ENCODE measurements around the gene FAXC.
"Not testable (repeated sequence)": the region's sequence is repeated elsewhere in the genome, so short reads cannot be mapped to it uniquely, and the experiment has no call there.

Gene FAXC

DNA sequence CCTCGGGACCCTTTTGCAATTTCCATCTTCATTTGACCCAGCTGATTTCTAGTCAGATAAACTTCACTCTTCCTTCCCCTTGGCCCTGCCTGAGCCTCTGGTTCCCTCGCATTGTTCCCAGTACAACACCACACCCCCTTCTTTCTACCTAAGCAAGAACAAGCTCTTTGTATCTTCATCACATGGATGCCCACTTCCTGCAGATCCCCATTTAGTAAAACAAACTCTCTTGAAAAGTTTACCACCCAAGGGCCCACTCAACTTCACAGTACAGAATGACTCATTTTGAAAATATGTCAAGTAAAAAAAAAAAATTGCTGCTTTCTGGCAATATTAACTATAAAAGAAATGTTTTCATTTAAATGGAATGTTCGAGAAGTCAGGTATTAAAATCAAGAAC, 5.2 kb downstream of the FAXC start:
- 54 to 77% methylated on average over 2 to 3 of the region's 3 CpGs for WGBS, 2 experiments
- Histone ChIP-seq H3K4me1 (ENCODE audit: control insufficient read depth, insufficient read depth, low read length) (no peaks in the 10 kb centered on the region), H3K4me3 (ENCODE audit: insufficient read depth, low read depth, low read length) (no peak overlapping the region), H3K9me3 (ENCODE audit: control insufficient read depth, low read length) (no peaks in the 10 kb centered on the region), H3K36me3 (ENCODE audit: control insufficient read depth, insufficient read depth, low read length) (no peaks in the 10 kb centered on the region), H3K27ac (ENCODE audit: insufficient read depth, low read depth, low read length, poor library complexity, severe bottlenecking) (no peak overlapping the region), H3K27me3 (ENCODE audit: control insufficient read depth, insufficient read depth, low read length, poor library complexity, severe bottlenecking) (no peaks in the 10 kb centered on the region)

DNA sequence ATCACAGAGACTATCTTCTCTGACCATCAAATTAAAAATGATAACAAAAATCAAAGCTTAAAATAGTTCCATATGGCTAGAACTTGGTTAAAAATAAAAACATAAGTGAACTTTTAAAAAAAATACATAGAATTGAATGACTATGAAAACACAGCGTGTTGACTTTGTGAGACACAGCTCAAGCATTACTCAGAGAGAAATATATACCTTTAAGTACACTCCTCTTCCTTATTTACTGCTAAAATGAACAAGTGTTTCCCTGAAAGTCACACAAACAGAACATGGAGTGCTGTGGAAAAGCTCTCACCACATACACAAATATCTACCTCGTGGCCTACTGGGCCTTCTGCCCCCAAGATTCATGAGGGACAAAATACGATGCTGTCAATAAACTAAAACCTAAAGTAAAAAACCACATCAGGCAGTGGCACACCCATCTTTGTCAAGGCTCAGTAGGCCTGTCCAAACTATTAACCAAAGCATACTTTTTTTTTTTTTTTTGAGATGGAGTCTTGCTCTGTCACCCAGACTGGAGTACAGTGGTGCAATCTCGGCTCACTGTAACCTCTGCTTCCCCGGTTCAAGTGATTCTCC, 7.5 kb downstream of the FAXC start:
- WGBS, 2 experiments: 87 to 94% methylated on average over 5 of the region's 5 CpGs
- Histone ChIP-seq H3K4me3 (ENCODE audit: insufficient read depth, low read depth, low read length) (no peak overlapping the region), H3K27ac (ENCODE audit: insufficient read depth, low read depth, low read length, poor library complexity, severe bottlenecking) (no peak overlapping the region), H3K36me3 (ENCODE audit: control insufficient read depth, insufficient read depth, low read length) (no peaks in the 10 kb centered on the region), H3K4me1 (ENCODE audit: control insufficient read depth, insufficient read depth, low read length) (no peaks in the 10 kb centered on the region), H3K9me3 (ENCODE audit: control insufficient read depth, low read length) (no peaks in the 10 kb centered on the region), H3K27me3 (ENCODE audit: control insufficient read depth, insufficient read depth, low read length, poor library complexity, severe bottlenecking) (no peaks in the 10 kb centered on the region)

DNA sequence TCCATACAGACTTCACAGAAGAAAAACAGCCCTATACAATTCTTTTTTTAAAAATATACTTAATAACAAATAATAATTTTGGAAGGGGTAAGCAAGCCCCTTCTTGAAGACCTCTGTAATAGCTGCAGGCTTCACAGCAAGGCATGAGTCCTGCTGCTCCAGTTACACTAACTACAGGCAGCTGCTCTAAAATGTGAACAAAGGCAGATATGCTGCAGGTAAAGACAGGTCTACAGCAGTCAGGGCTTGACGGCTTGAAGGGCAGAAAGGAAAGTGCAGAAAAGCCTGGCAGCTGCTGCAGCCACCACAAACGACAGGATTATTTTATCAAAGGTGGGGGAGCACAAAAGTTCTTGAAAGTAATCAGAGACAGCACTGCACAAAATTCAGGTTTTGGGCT, 11.3 kb downstream of the FAXC start:
- H3K27me3 ChIP-seq (ENCODE audit: control insufficient read depth, insufficient read depth, low read length, poor library complexity, severe bottlenecking): no peaks in the 10 kb centered on the region
- H3K4me3 ChIP-seq (ENCODE audit: insufficient read depth, low read depth, low read length): no peak overlapping the region
- no peaks in the 10 kb centered on the region for H3K36me3 ChIP-seq (ENCODE audit: control insufficient read depth, insufficient read depth, low read length)
- H3K9me3 ChIP-seq (ENCODE audit: control insufficient read depth, low read length): no peaks in the 10 kb centered on the region
- H3K4me1 ChIP-seq (ENCODE audit: control insufficient read depth, insufficient read depth, low read length): peaks cover 4% of the 10 kb centered on the region
- WGBS, 2 experiments: 65 to 66% methylated on average over 2 of the region's 2 CpGs
- no peak overlapping the region for H3K27ac ChIP-seq (ENCODE audit: insufficient read depth, low read depth, low read length, poor library complexity, severe bottlenecking)

DNA sequence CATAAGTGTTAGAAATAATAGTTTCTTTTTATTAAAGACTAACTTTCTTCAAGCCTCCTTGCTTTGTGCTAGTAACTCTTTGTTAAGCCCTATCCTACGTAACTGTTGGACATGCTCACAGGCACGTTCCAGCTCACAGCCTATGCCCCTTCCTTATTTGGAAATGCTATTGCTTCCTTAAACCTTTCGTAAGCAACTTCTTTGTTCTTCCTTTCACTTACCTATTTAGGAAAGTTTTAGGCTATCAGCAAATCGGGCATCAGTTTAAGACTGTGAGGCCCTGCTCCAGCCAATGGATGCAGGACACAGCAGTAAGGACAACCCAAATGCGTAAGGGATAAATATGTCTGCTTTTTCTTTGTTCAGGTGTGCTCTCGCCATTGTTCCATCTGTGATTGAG, 14.2 kb downstream of the FAXC start:
- 77 to 82% methylated on average over 6 of the region's 6 CpGs for WGBS, 2 experiments
- peaks cover 18% of the 10 kb centered on the region for H3K4me1 ChIP-seq (ENCODE audit: control insufficient read depth, insufficient read depth, low read length)
- H3K4me3 ChIP-seq (ENCODE audit: insufficient read depth, low read depth, low read length); H3K27ac ChIP-seq (ENCODE audit: insufficient read depth, low read depth, low read length, poor library complexity, severe bottlenecking); H3K9me3 ChIP-seq (ENCODE audit: control insufficient read depth, low read length); H3K36me3 ChIP-seq (ENCODE audit: control insufficient read depth, insufficient read depth, low read length); H3K27me3 ChIP-seq (ENCODE audit: control insufficient read depth, insufficient read depth, low read length, poor library complexity, severe bottlenecking): not testable (repeated sequence)

DNA sequence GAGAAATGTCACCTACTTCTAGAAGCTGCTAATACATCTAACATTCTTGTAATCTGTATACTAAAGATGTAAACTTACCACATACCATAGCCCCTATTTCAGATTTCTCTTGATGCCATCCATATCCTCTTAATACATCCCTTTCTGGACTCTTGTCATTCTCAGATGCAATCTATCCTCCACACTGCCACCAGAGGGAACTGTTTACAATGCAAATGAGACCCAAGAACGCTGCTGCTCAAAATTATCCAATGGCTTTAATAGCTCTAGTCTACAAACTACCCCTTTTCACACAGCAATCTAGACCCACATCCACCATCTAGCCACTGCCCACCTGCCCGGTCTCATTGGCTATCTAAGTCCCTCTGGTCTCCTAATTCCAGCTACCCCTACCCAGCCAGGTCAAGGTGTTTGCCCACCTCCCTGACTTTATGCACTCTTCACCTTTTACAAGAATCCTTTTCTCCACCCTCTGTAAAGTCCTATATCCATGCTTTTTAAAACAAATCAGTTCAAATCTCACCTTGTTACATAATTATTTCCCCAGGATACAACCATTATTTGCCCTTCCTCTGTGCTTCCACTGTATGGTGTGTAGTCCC, 14.8 kb downstream of the FAXC start:
- Histone ChIP-seq H3K4me3 (ENCODE audit: insufficient read depth, low read depth, low read length) (no peak overlapping the region), H3K27me3 (ENCODE audit: control insufficient read depth, insufficient read depth, low read length, poor library complexity, severe bottlenecking) (no peaks in the 10 kb centered on the region), H3K9me3 (ENCODE audit: control insufficient read depth, low read length) (no peaks in the 10 kb centered on the region), H3K27ac (ENCODE audit: insufficient read depth, low read depth, low read length, poor library complexity, severe bottlenecking) (no peak overlapping the region), H3K36me3 (ENCODE audit: control insufficient read depth, insufficient read depth, low read length) (no peaks in the 10 kb centered on the region), H3K4me1 (ENCODE audit: control insufficient read depth, insufficient read depth, low read length) (peaks cover 18% of the 10 kb centered on the region)
- WGBS, 2 experiments: 51 to 58% methylated on average over 2 of the region's 2 CpGs

DNA sequence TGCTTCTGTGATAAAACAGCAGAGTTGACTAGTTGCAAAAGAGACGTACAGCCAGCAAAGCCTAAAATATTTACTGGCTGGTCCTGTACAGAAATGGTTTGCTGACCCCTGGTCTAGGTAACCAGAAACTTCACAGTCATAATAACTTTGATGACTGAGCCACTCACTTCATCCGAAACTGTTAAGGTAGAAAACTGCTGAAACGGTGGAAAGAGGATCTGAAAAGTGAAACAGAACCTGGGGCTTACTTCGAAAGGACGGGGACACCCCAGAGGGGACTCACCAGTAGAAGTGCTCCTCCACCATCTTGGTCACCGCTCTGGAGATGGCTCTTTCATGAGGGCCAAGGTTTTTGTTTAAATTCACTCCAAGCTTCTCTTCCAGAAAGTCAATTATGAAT, 16.4 kb downstream of the FAXC start:
- peaks cover 18% of the 10 kb centered on the region for H3K4me1 ChIP-seq (ENCODE audit: control insufficient read depth, insufficient read depth, low read length)
- no peaks in the 10 kb centered on the region for H3K27me3 ChIP-seq (ENCODE audit: control insufficient read depth, insufficient read depth, low read length, poor library complexity, severe bottlenecking)
- H3K27ac ChIP-seq (ENCODE audit: insufficient read depth, low read depth, low read length, poor library complexity, severe bottlenecking): no peak overlapping the region
- WGBS, 2 experiments: 95 to 99% methylated on average over 6 of the region's 6 CpGs
- no peaks in the 10 kb centered on the region for H3K36me3 ChIP-seq (ENCODE audit: control insufficient read depth, insufficient read depth, low read length)
- no peak overlapping the region for H3K4me3 ChIP-seq (ENCODE audit: insufficient read depth, low read depth, low read length)
- H3K9me3 ChIP-seq (ENCODE audit: control insufficient read depth, low read length): no peaks in the 10 kb centered on the region

DNA sequence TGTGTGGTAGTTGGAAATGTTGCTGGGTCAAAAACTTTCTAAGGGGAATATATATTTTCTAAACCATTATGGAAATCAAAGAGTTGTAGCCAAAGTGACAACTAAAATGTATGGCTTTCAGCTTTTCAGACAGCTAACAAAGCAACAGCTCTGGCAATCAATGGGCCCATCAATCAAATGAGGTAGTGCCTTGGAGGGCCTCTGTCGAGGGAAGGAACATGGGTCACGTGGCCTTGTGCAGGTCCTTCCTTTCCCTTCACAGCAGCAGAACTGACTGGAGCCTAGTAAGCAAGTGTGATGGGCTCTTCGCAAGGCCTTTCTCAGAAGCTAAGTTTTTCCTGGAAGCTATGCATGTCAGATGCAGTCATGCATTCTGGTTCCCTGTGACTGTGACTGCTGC, 17.9 kb downstream of the FAXC start:
- Histone ChIP-seq H3K27me3 (ENCODE audit: control insufficient read depth, insufficient read depth, low read length, poor library complexity, severe bottlenecking) (no peaks in the 10 kb centered on the region), H3K4me1 (ENCODE audit: control insufficient read depth, insufficient read depth, low read length) (peaks cover 18% of the 10 kb centered on the region), H3K4me3 (ENCODE audit: insufficient read depth, low read depth, low read length) (no peak overlapping the region), H3K36me3 (ENCODE audit: control insufficient read depth, insufficient read depth, low read length) (no peaks in the 10 kb centered on the region), H3K27ac (ENCODE audit: insufficient read depth, low read depth, low read length, poor library complexity, severe bottlenecking) (no peak overlapping the region), H3K9me3 (ENCODE audit: control insufficient read depth, low read length) (no peaks in the 10 kb centered on the region)
- WGBS, 2 experiments: 55 to 61% methylated on average over 3 of the region's 3 CpGs

DNA sequence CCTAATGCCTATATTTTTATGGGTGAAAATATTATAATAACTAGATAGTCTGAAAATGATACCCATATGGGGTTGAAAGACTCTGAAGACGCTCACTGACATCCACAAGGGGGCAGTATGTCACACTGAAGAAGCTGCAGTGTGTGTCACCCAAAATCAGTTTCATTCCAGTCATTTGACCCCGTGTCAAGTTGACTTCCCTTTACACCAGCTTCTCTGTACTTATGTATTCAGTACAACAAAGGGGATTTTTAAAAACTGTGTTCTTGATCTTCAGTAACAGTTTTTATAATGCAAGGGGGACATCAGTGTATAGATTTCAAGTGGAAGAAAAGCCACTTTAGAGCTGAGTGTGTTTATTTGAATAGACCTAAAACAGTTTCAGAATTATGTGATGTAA, 19.3 kb downstream of the FAXC start:
- H3K9me3 ChIP-seq (ENCODE audit: control insufficient read depth, low read length): no peaks in the 10 kb centered on the region
- no peak overlapping the region for H3K27ac ChIP-seq (ENCODE audit: insufficient read depth, low read depth, low read length, poor library complexity, severe bottlenecking)
- 10 to 31% methylated on average over 2 of the region's 2 CpGs for WGBS, 2 experiments
- H3K4me1 ChIP-seq (ENCODE audit: control insufficient read depth, insufficient read depth, low read length): peaks cover 18% of the 10 kb centered on the region
- no peaks in the 10 kb centered on the region for H3K27me3 ChIP-seq (ENCODE audit: control insufficient read depth, insufficient read depth, low read length, poor library complexity, severe bottlenecking)
- no peak overlapping the region for H3K4me3 ChIP-seq (ENCODE audit: insufficient read depth, low read depth, low read length)
- H3K36me3 ChIP-seq (ENCODE audit: control insufficient read depth, insufficient read depth, low read length): no peaks in the 10 kb centered on the region

DNA sequence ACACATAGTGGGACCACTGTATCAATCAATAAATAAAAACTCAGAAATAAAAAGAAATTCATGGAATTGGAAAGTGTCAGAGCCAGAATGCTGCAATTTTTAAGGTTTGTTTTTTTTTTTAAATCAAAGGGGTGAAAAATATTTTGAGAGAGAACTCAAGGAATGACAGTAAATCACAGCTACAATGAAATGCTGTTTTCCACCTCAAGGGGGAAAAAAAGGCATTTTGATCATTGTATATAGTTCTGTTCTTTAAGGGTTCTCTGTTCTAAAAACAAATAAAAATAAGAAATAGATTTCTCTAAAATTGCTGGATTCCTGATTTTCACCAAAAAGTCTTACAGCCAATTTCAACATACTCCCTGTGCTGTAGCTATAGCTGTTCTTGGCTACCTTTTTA, 24.5 kb downstream of the FAXC start:
- H3K27me3 ChIP-seq (ENCODE audit: control insufficient read depth, insufficient read depth, low read length, poor library complexity, severe bottlenecking): no peaks in the 10 kb centered on the region
- H3K9me3 ChIP-seq (ENCODE audit: control insufficient read depth, low read length): no peaks in the 10 kb centered on the region
- no peak overlapping the region for H3K27ac ChIP-seq (ENCODE audit: insufficient read depth, low read depth, low read length, poor library complexity, severe bottlenecking)
- H3K36me3 ChIP-seq (ENCODE audit: control insufficient read depth, insufficient read depth, low read length): no peaks in the 10 kb centered on the region
- H3K4me3 ChIP-seq (ENCODE audit: insufficient read depth, low read depth, low read length): no peak overlapping the region
- no peaks in the 10 kb centered on the region for H3K4me1 ChIP-seq (ENCODE audit: control insufficient read depth, insufficient read depth, low read length)

DNA sequence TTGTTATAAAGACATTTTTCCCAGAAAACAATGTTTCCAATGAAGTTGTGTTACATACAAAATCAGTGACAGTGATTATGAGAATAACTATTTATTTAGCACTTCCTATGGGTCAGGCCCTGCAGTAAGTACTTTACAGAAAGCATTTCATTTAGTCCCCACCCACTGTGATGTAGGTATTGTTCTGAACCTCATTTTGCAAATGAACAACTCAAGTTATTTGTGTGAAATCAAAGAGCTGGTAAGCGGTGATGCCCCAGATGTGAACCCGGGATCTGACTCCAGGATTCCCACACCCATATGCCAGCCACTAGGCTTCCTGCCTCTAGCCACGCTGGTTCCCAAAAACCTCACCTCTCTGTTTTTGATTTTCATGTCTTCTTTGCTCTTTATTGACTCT, 30.9 kb downstream of the FAXC start:
- no peak overlapping the region for H3K4me3 ChIP-seq (ENCODE audit: insufficient read depth, low read depth, low read length)
- no peaks in the 10 kb centered on the region for H3K27me3 ChIP-seq (ENCODE audit: control insufficient read depth, insufficient read depth, low read length, poor library complexity, severe bottlenecking)
- no peaks in the 10 kb centered on the region for H3K9me3 ChIP-seq (ENCODE audit: control insufficient read depth, low read length)
- H3K36me3 ChIP-seq (ENCODE audit: control insufficient read depth, insufficient read depth, low read length): no peaks in the 10 kb centered on the region
- WGBS, 2 experiments: 85 to 90% methylated on average over 3 of the region's 3 CpGs
- H3K27ac ChIP-seq (ENCODE audit: insufficient read depth, low read depth, low read length, poor library complexity, severe bottlenecking): no peak overlapping the region
- no peaks in the 10 kb centered on the region for H3K4me1 ChIP-seq (ENCODE audit: control insufficient read depth, insufficient read depth, low read length)

DNA sequence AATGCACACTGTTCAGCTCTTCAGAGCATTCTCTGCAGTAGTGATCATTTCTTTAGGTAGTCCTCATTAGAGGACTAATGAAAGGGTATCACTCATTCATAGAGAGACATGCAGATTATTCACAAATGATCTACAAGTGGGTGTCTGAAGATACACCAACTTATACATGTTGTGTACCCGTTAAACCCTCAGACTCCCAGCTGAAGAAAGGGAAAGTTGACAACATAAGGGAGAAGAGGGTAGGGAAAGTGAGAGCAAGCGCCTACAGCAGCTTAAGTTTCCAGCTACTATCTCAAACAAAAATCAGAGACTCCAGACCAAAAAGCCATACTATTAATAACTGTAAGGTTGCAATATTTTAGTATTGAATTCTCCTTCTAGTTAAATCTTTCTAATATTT, 37.1 kb downstream of the FAXC start:
- Histone ChIP-seq H3K4me3 (ENCODE audit: insufficient read depth, low read depth, low read length) (no peak overlapping the region), H3K4me1 (ENCODE audit: control insufficient read depth, insufficient read depth, low read length) (peaks cover 4% of the 10 kb centered on the region), H3K36me3 (ENCODE audit: control insufficient read depth, insufficient read depth, low read length) (no peaks in the 10 kb centered on the region), H3K9me3 (ENCODE audit: control insufficient read depth, low read length) (no peaks in the 10 kb centered on the region), H3K27ac (ENCODE audit: insufficient read depth, low read depth, low read length, poor library complexity, severe bottlenecking) (no peak overlapping the region), H3K27me3 (ENCODE audit: control insufficient read depth, insufficient read depth, low read length, poor library complexity, severe bottlenecking) (no peaks in the 10 kb centered on the region)
- 100% methylated on average over 1 of the region's 2 CpGs; no CpG with 5 or more reads in 1 of the 2 experiments for WGBS, 2 experiments
